Bladder microvascular endothelial cell (primary cell): Measurements from ENCODE around the gene C16orf74. TPM values are rescaled to one million over a fixed set of nuclear protein-coding genes. Genes with fewer than 3 reads are reported as not detected.

Source experiments
- total RNA-seq: library from RNA; depleted of rRNA; stranded (reverse); fragments of >200 nt; gene quantifications from 2 replicates; pipeline ENCODE4 v1.2.3, GENCODE V29; 2014

The C16orf74 gene
- 8.4 and 11.0 TPM in 2 replicates for total RNA-seq

DNA sequence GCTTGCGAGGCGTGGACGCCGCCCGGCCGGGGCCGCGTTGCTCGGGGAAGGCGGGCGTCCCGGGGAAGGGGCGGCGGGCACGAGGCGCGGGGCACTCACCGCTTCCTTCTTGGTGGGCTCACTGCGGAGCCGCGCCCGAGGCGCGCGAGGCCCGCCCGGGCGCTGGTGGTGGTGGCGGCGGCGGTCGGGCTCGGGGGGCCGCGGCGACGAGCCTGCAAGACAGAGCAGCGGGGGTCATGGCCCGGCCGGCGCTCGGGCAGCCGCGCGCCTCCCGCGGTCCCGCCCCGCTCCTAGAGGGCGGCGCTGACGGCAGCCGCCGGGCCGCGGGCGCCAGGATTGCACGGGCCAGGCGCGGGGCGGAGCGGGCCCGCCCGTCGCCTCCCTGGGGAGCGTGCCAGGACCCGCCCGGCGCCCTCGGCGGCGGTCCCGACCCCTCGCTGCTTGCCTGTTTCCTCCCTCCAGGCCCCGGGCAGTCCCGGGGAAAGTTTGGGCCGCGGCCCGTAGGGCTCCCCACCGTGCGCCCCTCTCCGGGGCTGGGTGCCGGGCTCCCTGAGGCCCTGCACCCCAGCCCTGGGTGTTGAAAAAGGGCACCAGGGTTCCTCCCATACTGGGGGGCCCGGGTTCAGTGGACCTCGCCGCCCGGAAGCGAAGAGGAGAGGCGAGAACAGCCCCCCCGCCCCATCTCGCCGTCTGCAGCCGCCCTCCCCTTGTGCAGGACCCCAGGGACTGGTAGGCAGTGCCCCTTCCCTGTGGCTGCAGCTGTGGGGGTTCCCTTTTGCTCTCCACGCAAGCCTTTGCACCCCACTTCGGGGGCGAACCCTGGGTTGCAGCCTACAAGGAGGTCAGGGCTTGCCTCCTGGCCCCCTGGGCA lies at the start of gene C16orf74:
Gene C16orf74, minus strand, starts transcription at position 270 of the 871 bp plus-strand sequence. CDS start 15,879 bp downstream, outside the sequence.

DNA sequence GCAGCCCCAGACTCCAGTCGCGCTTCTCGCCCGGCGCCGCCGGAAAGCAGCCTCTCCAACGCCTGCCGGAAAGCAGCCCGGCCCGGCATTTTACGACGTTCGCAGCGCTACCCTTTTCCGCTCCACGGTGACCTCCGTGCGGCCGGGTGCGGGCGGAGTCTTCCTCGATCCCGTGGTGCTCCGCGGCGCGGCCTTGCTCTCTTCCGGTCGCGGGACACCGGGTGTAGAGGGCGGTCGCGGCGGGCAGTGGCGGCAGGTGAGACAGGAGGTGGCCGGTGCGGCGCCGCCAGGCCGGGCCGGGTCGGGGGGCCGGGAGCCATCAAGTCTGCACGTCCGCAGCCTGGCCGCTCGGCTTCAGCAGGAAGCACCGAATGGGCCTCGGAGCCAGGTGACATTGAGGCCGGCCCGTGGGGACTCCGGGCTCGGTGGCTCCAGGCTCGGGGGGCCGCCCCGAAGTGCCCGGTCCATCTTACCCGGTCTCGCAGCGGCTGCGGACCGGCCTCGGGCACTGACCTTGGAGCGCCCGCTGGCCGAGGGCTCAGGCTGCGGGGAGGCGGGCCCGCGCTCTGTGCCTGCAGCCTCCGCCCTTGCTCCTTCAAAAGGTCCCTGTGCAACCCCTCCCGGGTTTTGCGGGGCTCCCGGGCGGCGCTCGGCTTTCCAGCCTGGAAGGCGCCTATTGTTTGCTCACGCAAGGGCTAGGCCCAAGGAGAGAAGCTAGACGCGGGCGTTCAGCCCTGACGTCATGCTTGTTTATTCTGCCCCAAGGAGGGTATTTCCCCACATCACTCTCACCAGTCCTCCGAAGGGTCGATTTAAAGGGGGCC lies 48.8 kb upstream of the C16orf74 start, which contains the start of the genes COX4I1 and EMC8:
Gene COX4I1, plus strand, starts transcription at position 199 of the 824 bp plus-strand sequence. CDS start 1,511 bp downstream, outside the sequence.
Gene EMC8, minus strand, starts transcription at position 48 of the 824 bp plus-strand sequence. CDS start 249 bp downstream, outside the sequence.

DNA sequence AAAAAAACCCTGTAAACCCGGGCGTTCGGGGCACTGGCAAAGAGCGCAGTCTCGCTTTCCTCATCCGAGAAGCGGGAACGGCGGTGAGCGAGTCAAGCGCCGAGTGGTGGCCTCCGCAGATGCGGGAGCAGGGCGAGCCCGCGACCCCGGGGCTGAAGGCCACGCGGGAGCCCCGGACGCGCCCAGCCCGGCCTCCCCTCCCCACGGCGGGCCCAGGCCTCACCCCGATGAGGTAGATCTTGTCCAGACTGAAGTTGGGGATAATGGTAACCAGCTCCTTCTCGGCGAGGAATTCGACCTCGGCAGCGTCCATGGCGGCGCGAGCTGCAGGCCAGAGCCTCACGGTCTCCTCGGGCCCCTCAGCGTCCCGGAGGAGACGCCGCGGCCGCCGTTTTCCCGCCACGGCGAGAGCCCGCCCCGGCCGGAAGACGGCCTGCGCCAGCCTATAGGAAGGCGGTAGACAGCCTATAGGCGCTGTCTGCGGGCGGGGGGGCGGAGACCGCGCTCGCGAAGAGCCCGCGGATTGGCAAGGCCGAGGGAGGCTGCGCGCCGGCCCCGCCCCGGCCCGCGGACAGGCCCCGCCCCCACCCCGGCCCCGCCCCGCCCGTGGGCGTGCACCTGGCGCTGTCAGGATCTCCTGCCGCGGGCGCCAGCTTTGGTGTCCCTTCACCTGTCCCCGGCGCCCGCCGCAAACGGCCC lies 62.2 kb downstream of the C16orf74 start, which contains the start of gene GINS2:
Gene GINS2, minus strand, starts transcription at position 369 of the 699 bp plus-strand sequence. Its CDS starts 56 bp downstream, at position 313.

Other genes with a start within 250 kb of the C16orf74 start
- 9.6 and 21.8 TPM in 2 replicates for gene GSE1, start 137.8 kb downstream of the C16orf74 start, total RNA-seq
- 7.2 and 8.7 TPM in 2 replicates for gene GINS2, start 62.1 kb downstream of the C16orf74 start, total RNA-seq
- 28.0 and 35.7 TPM in 2 replicates for gene EMC8, start 48.4 kb upstream of the C16orf74 start, total RNA-seq
- gene COX4I1, start 48.6 kb upstream of the C16orf74 start, total RNA-seq = 304 and 475 TPM in 2 replicates
- 0.32 and 23.8 TPM in 2 replicates for gene IRF8, start 148.1 kb upstream of the C16orf74 start, total RNA-seq